HCT116 (cell line): Measurements from ENCODE around the gene RALGPS1. TPM values are rescaled to one million over a fixed set of nuclear protein-coding genes. Genes with fewer than 3 reads are reported as not detected.

ENCODE experiments used
- ATAC-seq: fragments of 200-7000 bp; cut with Tn5 transposase; 2 replicates; pipeline ENCODE4 v1.9.1; 2020; ENCODE audit warnings: mild to moderate bottlenecking, moderate library complexity
- BruUV-seq: library from RNA; stranded (reverse); fragments of 400-500 nt; replicated peaks from 2 replicates; lab custom pipeline; 2021; lab: Mats Ljungman, UMichigan
- CTCF ChIA-PET: fragments of 300-600 bp; sonication (Branson Sonifier 250); formaldehyde crosslinking; loops from one replicate; lab custom pipeline; 2021; ENCODE audit warnings: antibody characterized with exemption; lab: Charles Lee
- POLR2A ChIA-PET: fragments of 300-600, 350-600 bp; sonication (Branson Sonifier 250); formaldehyde crosslinking; loops from one replicate; lab custom pipeline; 2021; ENCODE audit warnings: antibody characterized with exemption; lab: Charles Lee
- RAD21 ChIA-PET, 2 experiments: fragments of 300-600 bp; sonication (Branson Sonifier 250); formaldehyde crosslinking; loops; one replicate each; lab custom pipeline; 2023; ENCODE audit warnings: low total read pairs in 2 of 2; ENCODE audit not compliant: uncharacterized antibody in 2 of 2, unreplicated experiment in 2 of 2, low non-redundant PET in 1 of 2; lab: Charles Lee
- DNase-seq: peaks from one replicate; pipeline ENCODE4 v3.0.0-alpha.2; 2010; ENCODE audit warnings: low read depth, low spot score
- H2AFZ ChIP-seq: fragments of 200-600 bp; shearing (Covaris generic), sonication (generic); 2 replicates; pipeline ENCODE4 v1.6.1; 2017; ENCODE audit warnings: low read depth, mixed run types, mixed read lengths, antibody characterized with exemption, low read length; ENCODE audit not compliant: poor library complexity, severe bottlenecking
- H3K27ac ChIP-seq: 2 replicates; pipeline ENCODE4 v1.5.1; 2012; ENCODE audit warnings: low read depth, low read length
- H3K27me3 ChIP-seq: fragments of 200-600 bp; sonication (generic); 2 replicates; pipeline ENCODE4 v1.6.1; 2016; ENCODE audit warnings: mixed run types, low read length, mixed read lengths; ENCODE audit not compliant: insufficient read depth
- H3K36me3 ChIP-seq, 2 experiments: fragments of 200-500 bp in 1 of 2; fragments of 200-600 bp in 1 of 2; sonication (Bioruptor generic) in 1 of 2; sonication (generic) in 1 of 2; 2 replicates each; pipeline versions ENCODE4 v1.5.1 to v1.6.1; 2014 to 2016; ENCODE audit warnings: low read length in 2 of 2, inconsistent platforms in 1 of 2, mixed read lengths in 1 of 2, mixed run types in 1 of 2; ENCODE audit not compliant: insufficient read depth in 2 of 2, control insufficient read depth in 1 of 2
- H3K4me1 ChIP-seq, 2 experiments: fragments of 200-600 bp in 1 of 2; sonication (generic) in 1 of 2; 2 replicates each; pipeline versions ENCODE4 v1.5.1 to v1.6.1; 2012 to 2017; ENCODE audit warnings: low read length in 2 of 2, inconsistent platforms in 1 of 2, mild to moderate bottlenecking in 1 of 2, mixed read lengths in 1 of 2, mixed run types in 1 of 2, moderate library complexity in 1 of 2; ENCODE audit not compliant: insufficient read depth in 2 of 2, control insufficient read depth in 1 of 2
- H3K4me2 ChIP-seq: fragments of 200-600 bp; sonication (generic); 2 replicates; pipeline ENCODE4 v1.6.1; 2017; ENCODE audit warnings: mixed run types, low read length, mixed read lengths
- H3K4me3 ChIP-seq, 2 experiments: fragments of 200-600 bp in 1 of 2; sonication (generic) in 1 of 2; replicated peaks in 1 of 2; 2 replicates each; pipeline ENCODE4 v1.5.1; 2011 to 2016; ENCODE audit warnings: low read length in 2 of 2, control low read depth in 1 of 2, low read depth in 1 of 2, mild to moderate bottlenecking in 1 of 2, mixed read lengths in 1 of 2, mixed run types in 1 of 2
- H3K79me2 ChIP-seq: fragments of 200-600 bp; sonication (generic); 2 replicates; pipeline ENCODE4 v1.6.1; 2017; ENCODE audit warnings: mild to moderate bottlenecking, mixed run types, low read length, moderate library complexity, mixed read lengths; ENCODE audit not compliant: insufficient read depth
- H3K9ac ChIP-seq: fragments of 200-600 bp; sonication (generic); 2 replicates; pipeline ENCODE4 v1.6.1; 2016; ENCODE audit warnings: low read length, mixed read lengths
- H3K9me2 ChIP-seq: fragments of 200-600 bp; sonication (generic), shearing (Covaris generic); 2 replicates; pipeline ENCODE4 v1.6.1; 2017; ENCODE audit warnings: mixed run types, mild to moderate bottlenecking, moderate library complexity; ENCODE audit not compliant: insufficient read depth
- H3K9me3 ChIP-seq, 2 experiments: fragments of 200-500 bp in 1 of 2; fragments of 200-600 bp in 1 of 2; sonication (Bioruptor generic) in 1 of 2; sonication (generic) in 1 of 2; 2 replicates each; pipeline ENCODE4 v1.6.1; 2014 to 2017; ENCODE audit warnings: low read length in 2 of 2, mixed read lengths in 2 of 2, inconsistent platforms in 1 of 2, low read depth in 1 of 2, mild to moderate bottlenecking in 1 of 2, mixed run types in 1 of 2, moderate library complexity in 1 of 2; ENCODE audit not compliant: control insufficient read depth in 1 of 2, insufficient read depth in 1 of 2
- H4K20me1 ChIP-seq: fragments of 200-600 bp; sonication (generic), shearing (Covaris generic); 2 replicates; pipeline ENCODE4 v1.6.1; 2017; ENCODE audit warnings: mixed run types, mild to moderate bottlenecking, moderate library complexity; ENCODE audit not compliant: insufficient read depth
- EGR1 ChIP-seq: IDR thresholded peaks from 2 replicates; pipeline ENCODE4 v1.6.1; 2012; ENCODE audit warnings: low read depth
- ELF1 ChIP-seq: IDR thresholded peaks from 2 replicates; pipeline ENCODE4 v1.6.1; 2012; ENCODE audit warnings: low read depth, borderline replicate concordance
- EZH2phosphoT487 ChIP-seq: fragments of 200-600 bp; IDR thresholded peaks from 2 replicates; pipeline ENCODE4 v1.6.1; 2018; ENCODE audit warnings: antibody characterized with exemption, borderline replicate concordance
- FOSL1 ChIP-seq: IDR thresholded peaks from 2 replicates; pipeline ENCODE4 v1.6.1; 2012; ENCODE audit warnings: low read depth
- TCF7L2 ChIP-seq: IDR thresholded peaks from 2 replicates; pipeline ENCODE4 v1.7.0; 2011; ENCODE audit warnings: borderline replicate concordance, inconsistent platforms; ENCODE audit not compliant: insufficient read depth, insufficient read length; ENCODE audit errors: extremely low read depth
- YY1 ChIP-seq: IDR thresholded peaks from 2 replicates; pipeline ENCODE4 v1.6.1; 2011; ENCODE audit warnings: low read length, low read depth, moderate library complexity, mild to moderate bottlenecking; ENCODE audit not compliant: insufficient replicate concordance; ENCODE audit errors: extremely low read depth
- ZNF274 ChIP-seq: fragments of 200-500 bp; sonication (Bioruptor generic); IDR thresholded peaks from 2 replicates; pipeline ENCODE4 v1.6.1; 2014; ENCODE audit warnings: mild to moderate bottlenecking, low read depth, low read length, inconsistent platforms
- intact Hi-C: fragments of 100-400 bp; cut with micrococcal nuclease; formaldehyde crosslinking; loops from 2 replicates; pipeline ENCODE4 v1.10.0; 2022
- total RNA-seq: library from RNA; stranded (reverse); gene quantifications from one replicate; pipeline ENCODE4 v1.2.1, GENCODE V29; 2021; ENCODE audit not compliant: unreplicated experiment

RALGPS1 gene
- total RNA-seq, 1 experiment from 2014 or later = 7.6 TPM

GRCh38 chr9:127138444-127138843, 223.9 kb downstream of the RALGPS1 start:
- no peaks in the 10 kb centered on the region for H3K79me2 ChIP-seq
- H3K9me2 ChIP-seq = no peaks in the 10 kb centered on the region
- H3K4me1 ChIP-seq = peaks cover under 1% of the 10 kb centered on the region in 2 experiments; a peak in 2 of 4 replicates
- no peaks in the 10 kb centered on the region for H3K9me3 ChIP-seq
- H3K27me3 ChIP-seq = no peaks in the 10 kb centered on the region
- no TSS peak for BruUV-seq
- CTCF ChIA-PET = no interaction called here
- H3K9ac ChIP-seq = no peak overlapping the region
- intact Hi-C loops = no loop called here
- no peak overlapping the region for H3K4me2 ChIP-seq
- H4K20me1 ChIP-seq = no peaks in the 10 kb centered on the region
- H3K36me3 ChIP-seq = no peaks in the 10 kb centered on the region
- H2AFZ ChIP-seq = no peak overlapping the region
- no peak for DNase-seq
- H3K27ac ChIP-seq = no peak overlapping the region
- no peak for ATAC-seq
- no peak overlapping the region for H3K4me3 ChIP-seq
- RAD21 ChIA-PET = no interaction called here
- TF ChIP-seq EGR1 (no peak), TCF7L2 (no peak), ZNF274 (no peak), FOSL1 (no peak), ELF1 (no peak)
- POLR2A ChIA-PET = no interaction called here

GRCh38 chr9:127139071-127139731, 224.6 kb downstream of the RALGPS1 start:
- H4K20me1 ChIP-seq = no peaks in the 10 kb centered on the region
- POLR2A ChIA-PET = no interaction called here
- CTCF ChIA-PET = no interaction called here
- no peak for TF ChIP-seq YY1
- TF ChIP-seq EGR1 = no peak
- no peak for TF ChIP-seq ELF1
- no peak for TF ChIP-seq EZH2phosphoT487
- TF ChIP-seq, all 23 proteins: peak for 0
- Histone ChIP-seq H2AFZ (no peak overlapping the region), H3K36me3 (no peaks in the 10 kb centered on the region), H3K4me3 (no peak overlapping the region), H3K4me2 (no peak overlapping the region), H3K4me1 (no peaks in the 10 kb centered on the region), H3K9ac (no peak overlapping the region), H3K27ac (no peak overlapping the region), H3K79me2 (no peaks in the 10 kb centered on the region), H3K9me2 (no peaks in the 10 kb centered on the region), H3K9me3 (no peaks in the 10 kb centered on the region), H3K27me3 (no peaks in the 10 kb centered on the region)
- no TSS peak for BruUV-seq
- intact Hi-C loops = no loop called here
- RAD21 ChIA-PET = no interaction called here
- no peak for ATAC-seq
- no peak for DNase-seq
